ENCODE results near the gene OXGR1.
A peak's percentile ranks its signal among the peaks of the same experiment; 100 is the strongest.

Gene OXGR1

GRCh38 chr13:96963786-96964475 lies 30.3 kb downstream of the OXGR1 start:
- DNase-seq (ENCODE audit: low spot score): no peak

- DNase-seq (ENCODE audit: low spot score): no peak
These were observed 33.9 kb downstream of the OXGR1 start for GRCh38 chr13:96960379-96960778.

- peak; percentile 34 for DNase-seq (ENCODE audit: low spot score)
These were observed 35.9 kb downstream of the OXGR1 start for GRCh38 chr13:96958286-96958891.

DNA sequence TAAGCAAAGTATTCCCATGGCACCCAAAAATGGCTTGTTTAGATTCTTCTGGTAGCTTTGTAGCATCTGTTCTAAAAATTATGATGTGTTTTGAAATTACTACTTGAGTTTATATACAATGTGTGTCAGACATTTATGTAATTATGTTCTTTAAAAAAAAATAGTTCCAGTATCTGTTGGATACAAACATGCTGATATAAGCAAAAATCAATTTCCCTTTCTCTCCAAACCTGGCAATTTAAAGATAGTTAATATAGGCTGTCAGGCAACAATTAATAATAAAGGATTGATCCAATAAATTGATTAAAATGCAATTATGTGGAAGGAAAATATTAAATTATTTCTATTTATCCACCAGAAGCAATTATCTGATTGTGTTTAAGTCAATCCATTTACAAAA lies 41.7 kb downstream of the OXGR1 start:
- no peak for DNase-seq (ENCODE audit: low spot score)

GRCh38 chr13:96948127-96948526 lies 46.1 kb downstream of the OXGR1 start:
- DNase-seq (ENCODE audit: low spot score): no peak

- no peak for DNase-seq (ENCODE audit: low spot score)
These were observed 46.8 kb downstream of the OXGR1 start for GRCh38 chr13:96947343-96947910.

- DNase-seq (ENCODE audit: low spot score): no peak
These were observed 47.5 kb downstream of the OXGR1 start for GRCh38 chr13:96946709-96947311.

GRCh38 chr13:96940961-96941360 lies 53.3 kb downstream of the OXGR1 start:
- DNase-seq (ENCODE audit: low spot score): no peak

DNA sequence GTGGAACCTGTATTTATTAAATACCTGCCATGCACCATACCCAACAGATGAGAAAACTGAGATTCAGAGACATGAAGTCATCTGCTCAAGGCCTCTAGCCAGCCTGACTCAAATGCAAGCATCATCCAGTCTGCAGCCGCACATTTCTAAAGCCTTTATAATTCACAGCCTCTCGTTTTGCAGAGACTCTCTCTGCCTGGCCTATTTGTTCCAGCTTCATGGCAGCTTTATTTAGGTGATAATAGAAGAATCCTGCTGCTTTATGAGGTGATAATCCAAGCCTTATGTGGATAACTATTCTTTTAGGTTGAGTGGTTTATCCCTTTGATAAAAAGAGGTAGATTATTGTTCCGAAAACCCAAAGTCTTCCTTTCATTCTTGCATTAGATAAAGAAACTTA lies 58.4 kb downstream of the OXGR1 start:
- DNase-seq (ENCODE audit: low spot score): no peak

All from kidney tubule cell (primary cell).